ENCODE results near the gene YPEL1. TPM values are rescaled to one million over a fixed set of nuclear protein-coding genes. Genes with fewer than 3 reads are reported as not detected.

YPEL1 gene
- polyA plus RNA-seq, 3 donors: 1.0 to 2.3 (median 2.0) TPM

GRCh38 chr22:21741790-21742189, 6.2 kb upstream of the YPEL1 start:
- Histone ChIP-seq H3K27me3 (ENCODE audit: control insufficient read depth in 2 of 2, insufficient read depth in 2 of 2, low read length in 2 of 2) (no peaks in the 10 kb centered on the region), H3K27ac (ENCODE audit: low read depth in 1 of 2, low read length in 2 of 2) (no peak overlapping the region), H3K36me3 (replicated peaks in 1 of 2; ENCODE audit: control insufficient read depth in 1 of 2, insufficient read depth in 2 of 2, low read length in 2 of 2) (no peaks in the 10 kb centered on the region), H3K4me3 (replicated peaks in 1 of 3; ENCODE audit: low read depth in 2 of 3, low read length in 3 of 3) (no peak overlapping the region), H3K79me2 (ENCODE audit: insufficient read depth, low read length) (no peaks in the 10 kb centered on the region), H2AFZ (ENCODE audit: insufficient read depth, low read depth, low read length, poor library complexity, severe bottlenecking) (no peak overlapping the region), H3K9ac (ENCODE audit: insufficient read depth, low read length, poor library complexity, severe bottlenecking) (no peak overlapping the region), H3K4me1 (ENCODE audit: control insufficient read depth in 1 of 2, insufficient read depth in 2 of 2, low read length in 2 of 2) (no peaks in the 10 kb centered on the region), H3K9me3 (replicated peaks in 1 of 2; ENCODE audit: control insufficient read depth in 1 of 2, insufficient read depth in 1 of 2, low read length in 2 of 2) (no peaks in the 10 kb centered on the region), H3K4me2 (replicated peaks; ENCODE audit: extremely low read depth, low read length, poor library complexity, severe bottlenecking) (no peak overlapping the region), H4K20me1 (ENCODE audit: insufficient read depth, low read length) (no peaks in the 10 kb centered on the region)
- 96% methylated on average over 6 of the region's 6 CpGs for WGBS (ENCODE audit: insufficient coverage)
- Mint-ChIP-seq H3K36me3 (no peaks in the 10 kb centered on the region), H3K9me3 (no peaks in the 10 kb centered on the region), H3K27me3 (ENCODE audit: low read depth in 3 of 3) (peaks cover 2 to 6% (median 5%) of the 10 kb centered on the region in 3 donors), H3K27ac (peak overlapping the region in 1 of 7 donors; percentile 26), H3K4me3 (no peak overlapping the region), H3K4me1 (peaks cover 4% of the 10 kb centered on the region)
- TF ChIP-seq CTCF (IDR thresholded peaks at IDR 0.05): no peak
- intact Hi-C loops (cut with micrococcal nuclease): no loop called here
- no peak for DNase-seq

- Mint-ChIP-seq H3K27ac (peak overlapping the region in 1 of 7 donors; percentile 6), H3K9me3 (no peaks in the 10 kb centered on the region), H3K27me3 (ENCODE audit: low read depth in 3 of 3) (peaks cover 2 to 10% (median 6%) of the 10 kb centered on the region in 3 donors), H3K4me1 (peaks cover 4% of the 10 kb centered on the region), H3K36me3 (no peaks in the 10 kb centered on the region), H3K4me3 (no peak overlapping the region)
- no peaks in the 10 kb centered on the region for H3K79me2 ChIP-seq (ENCODE audit: insufficient read depth, low read length)
- no peak overlapping the region for H3K27ac ChIP-seq (ENCODE audit: low read depth in 1 of 2, low read length in 2 of 2)
- intact Hi-C loops (cut with micrococcal nuclease): no loop called here
- WGBS (ENCODE audit: insufficient coverage): 95% methylated on average over 9 of the region's 10 CpGs
- H2AFZ ChIP-seq (ENCODE audit: insufficient read depth, low read depth, low read length, poor library complexity, severe bottlenecking): no peak overlapping the region
- H3K9me3 ChIP-seq (replicated peaks in 1 of 2; ENCODE audit: control insufficient read depth in 1 of 2, insufficient read depth in 1 of 2, low read length in 2 of 2): no peaks in the 10 kb centered on the region
- DNase-seq: no peak
- H4K20me1 ChIP-seq (ENCODE audit: insufficient read depth, low read length): no peaks in the 10 kb centered on the region
- no peak overlapping the region for H3K4me3 ChIP-seq (replicated peaks in 1 of 3; ENCODE audit: low read depth in 2 of 3, low read length in 3 of 3)
- TF ChIP-seq CTCF (IDR thresholded peaks at IDR 0.05): no peak
- H3K27me3 ChIP-seq (ENCODE audit: control insufficient read depth in 2 of 2, insufficient read depth in 2 of 2, low read length in 2 of 2): no peaks in the 10 kb centered on the region
- H3K36me3 ChIP-seq (replicated peaks in 1 of 2; ENCODE audit: control insufficient read depth in 1 of 2, insufficient read depth in 2 of 2, low read length in 2 of 2): no peaks in the 10 kb centered on the region
- H3K4me1 ChIP-seq (ENCODE audit: control insufficient read depth in 1 of 2, insufficient read depth in 2 of 2, low read length in 2 of 2): peaks cover 4% of the 10 kb centered on the region in 2 donors
- no peak overlapping the region for H3K9ac ChIP-seq (ENCODE audit: insufficient read depth, low read length, poor library complexity, severe bottlenecking)
- no peak overlapping the region for H3K4me2 ChIP-seq (replicated peaks; ENCODE audit: extremely low read depth, low read length, poor library complexity, severe bottlenecking)
Observed at GRCh38 chr22:21741059-21741458, 5.5 kb upstream of the YPEL1 start.

Data from CD14-positive monocyte (primary cell).